HL-60 (cell line): ENCODE results near the gene KCNH8.

ENCODE experiments used
- GABPA ChIP-seq: IDR thresholded peaks from 2 replicates; pipeline ENCODE4 v1.6.1; 2012; ENCODE audit warnings: low read depth
- POLR2AphosphoS5 ChIP-seq: IDR thresholded peaks from 2 replicates; pipeline ENCODE4 v1.6.1; 2012; ENCODE audit warnings: low read depth
- SPI1 ChIP-seq: IDR thresholded peaks from 2 replicates; pipeline ENCODE4 v1.6.1; 2012; ENCODE audit warnings: low read depth, mild to moderate bottlenecking, borderline replicate concordance
- TF ChIP-seq, protein P1 (sequence below): IDR thresholded peaks from 2 replicates; pipeline ENCODE4 v1.6.1; 2012; ENCODE audit warnings: low read depth; ENCODE audit not compliant: insufficient replicate concordance
- TF ChIP-seq, protein P2 (sequence below): IDR thresholded peaks from one replicate; pipeline ENCODE4 v1.5.1; 2011; ENCODE audit warnings: low read length, control low read depth, inconsistent platforms; ENCODE audit not compliant: insufficient read depth

DNA sequence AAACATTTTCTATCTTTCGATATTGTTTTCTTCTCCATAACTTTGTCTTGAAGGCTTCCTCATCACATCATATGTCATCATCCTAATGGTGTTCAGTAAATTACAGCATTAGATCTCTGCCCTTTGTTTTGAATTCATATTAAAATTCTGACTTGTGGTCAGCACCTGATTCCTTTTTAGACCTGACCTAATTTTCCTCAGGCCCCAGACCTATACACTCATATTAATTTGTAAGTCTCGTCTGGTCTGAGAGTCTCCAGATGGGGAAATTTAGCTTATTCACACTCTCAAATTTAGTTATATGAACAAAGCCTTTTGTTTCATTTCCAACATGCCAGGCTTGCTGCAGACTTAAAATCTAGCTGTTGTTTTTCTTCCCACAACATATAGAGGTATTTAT, 248.4 kb downstream of the KCNH8 start:
- TF ChIP-seq, protein P1, sequence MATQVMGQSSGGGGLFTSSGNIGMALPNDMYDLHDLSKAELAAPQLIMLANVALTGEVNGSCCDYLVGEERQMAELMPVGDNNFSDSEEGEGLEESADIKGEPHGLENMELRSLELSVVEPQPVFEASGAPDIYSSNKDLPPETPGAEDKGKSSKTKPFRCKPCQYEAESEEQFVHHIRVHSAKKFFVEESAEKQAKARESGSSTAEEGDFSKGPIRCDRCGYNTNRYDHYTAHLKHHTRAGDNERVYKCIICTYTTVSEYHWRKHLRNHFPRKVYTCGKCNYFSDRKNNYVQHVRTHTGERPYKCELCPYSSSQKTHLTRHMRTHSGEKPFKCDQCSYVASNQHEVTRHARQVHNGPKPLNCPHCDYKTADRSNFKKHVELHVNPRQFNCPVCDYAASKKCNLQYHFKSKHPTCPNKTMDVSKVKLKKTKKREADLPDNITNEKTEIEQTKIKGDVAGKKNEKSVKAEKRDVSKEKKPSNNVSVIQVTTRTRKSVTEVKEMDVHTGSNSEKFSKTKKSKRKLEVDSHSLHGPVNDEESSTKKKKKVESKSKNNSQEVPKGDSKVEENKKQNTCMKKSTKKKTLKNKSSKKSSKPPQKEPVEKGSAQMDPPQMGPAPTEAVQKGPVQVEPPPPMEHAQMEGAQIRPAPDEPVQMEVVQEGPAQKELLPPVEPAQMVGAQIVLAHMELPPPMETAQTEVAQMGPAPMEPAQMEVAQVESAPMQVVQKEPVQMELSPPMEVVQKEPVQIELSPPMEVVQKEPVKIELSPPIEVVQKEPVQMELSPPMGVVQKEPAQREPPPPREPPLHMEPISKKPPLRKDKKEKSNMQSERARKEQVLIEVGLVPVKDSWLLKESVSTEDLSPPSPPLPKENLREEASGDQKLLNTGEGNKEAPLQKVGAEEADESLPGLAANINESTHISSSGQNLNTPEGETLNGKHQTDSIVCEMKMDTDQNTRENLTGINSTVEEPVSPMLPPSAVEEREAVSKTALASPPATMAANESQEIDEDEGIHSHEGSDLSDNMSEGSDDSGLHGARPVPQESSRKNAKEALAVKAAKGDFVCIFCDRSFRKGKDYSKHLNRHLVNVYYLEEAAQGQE, result no peak
- TF ChIP-seq, protein P2, sequence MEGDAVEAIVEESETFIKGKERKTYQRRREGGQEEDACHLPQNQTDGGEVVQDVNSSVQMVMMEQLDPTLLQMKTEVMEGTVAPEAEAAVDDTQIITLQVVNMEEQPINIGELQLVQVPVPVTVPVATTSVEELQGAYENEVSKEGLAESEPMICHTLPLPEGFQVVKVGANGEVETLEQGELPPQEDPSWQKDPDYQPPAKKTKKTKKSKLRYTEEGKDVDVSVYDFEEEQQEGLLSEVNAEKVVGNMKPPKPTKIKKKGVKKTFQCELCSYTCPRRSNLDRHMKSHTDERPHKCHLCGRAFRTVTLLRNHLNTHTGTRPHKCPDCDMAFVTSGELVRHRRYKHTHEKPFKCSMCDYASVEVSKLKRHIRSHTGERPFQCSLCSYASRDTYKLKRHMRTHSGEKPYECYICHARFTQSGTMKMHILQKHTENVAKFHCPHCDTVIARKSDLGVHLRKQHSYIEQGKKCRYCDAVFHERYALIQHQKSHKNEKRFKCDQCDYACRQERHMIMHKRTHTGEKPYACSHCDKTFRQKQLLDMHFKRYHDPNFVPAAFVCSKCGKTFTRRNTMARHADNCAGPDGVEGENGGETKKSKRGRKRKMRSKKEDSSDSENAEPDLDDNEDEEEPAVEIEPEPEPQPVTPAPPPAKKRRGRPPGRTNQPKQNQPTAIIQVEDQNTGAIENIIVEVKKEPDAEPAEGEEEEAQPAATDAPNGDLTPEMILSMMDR, result no peak
- TF ChIP-seq SPI1, result no peak
- TF ChIP-seq GABPA, result no peak
- TF ChIP-seq POLR2AphosphoS5, result no peak
